Breast epithelium (tissue), 3 donors: Measurements from ENCODE around the gene TPPP3.

Experiments used
- POLR2A ChIP-seq: fragments of 450-650 bp; IDR thresholded peaks from one replicate; pipeline ENCODE4 v1.6.1; 2016; ENCODE audit warnings: antibody characterized with exemption, mild to moderate bottlenecking, moderate library complexity
- POLR2AphosphoS5 ChIP-seq, 3 donors: sonication (generic); formaldehyde crosslinking; IDR thresholded peaks; one replicate each; pipeline ENCODE4 v1.6.1; 2017; ENCODE audit warnings: antibody characterized with exemption in 3 of 3

DNA sequence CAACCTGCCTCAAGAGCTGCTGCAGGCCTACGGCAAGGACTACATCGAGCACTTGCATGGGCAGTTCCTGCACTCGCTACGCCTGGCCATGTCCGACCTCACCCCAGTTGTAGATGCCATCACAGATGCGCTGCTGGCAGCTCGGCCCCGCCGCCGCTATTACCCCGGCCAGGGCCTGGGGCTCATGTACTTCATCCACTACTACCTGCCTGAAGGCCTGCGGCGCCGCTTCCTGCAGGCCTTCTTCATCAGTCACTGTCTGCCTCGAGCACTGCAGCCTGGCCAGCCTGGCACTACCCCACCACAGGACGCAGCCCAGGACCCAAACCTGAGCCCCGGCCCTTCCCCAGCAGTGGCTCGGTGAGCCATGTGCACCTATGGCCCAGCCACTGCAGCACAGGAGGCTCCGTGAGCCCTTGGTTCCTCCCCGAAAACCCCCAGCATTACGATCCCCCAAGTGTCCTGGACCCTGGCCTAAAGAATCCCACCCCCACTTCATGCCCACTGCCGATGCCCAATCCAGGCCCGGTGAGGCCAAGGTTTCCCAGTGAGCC, 43.4 kb upstream of the TPPP3 start:
- TF ChIP-seq POLR2AphosphoS5 (IDR thresholded peaks at IDR 0.05) (no peak), POLR2A (no peak)
